Smooth muscle cell of the brain vasculature (primary cell): ENCODE data around the gene CHAF1A.

ENCODE experiments used
- DNase-seq: peaks from one replicate; pipeline ENCODE4 v3.0.0-alpha.2; 2012; ENCODE audit warnings: low read depth, low spot score

Gene CHAF1A

GRCh38 chr19:4402171-4403004, at the start of gene CHAF1A:
TSS of gene CHAF1A (plus strand) at chr19:4402640. CDS start at chr19:4402763, 123 bp downstream.
- peak; percentile 99 for DNase-seq

- DNase-seq = peak; percentile 49
These were observed 49.7 kb upstream of the CHAF1A start for GRCh38 chr19:4352701-4353121.

GRCh38 chr19:4354282-4354681, 48.2 kb upstream of the CHAF1A start:
- DNase-seq = no peak

GRCh38 chr19:4354897-4355296, 47.5 kb upstream of the CHAF1A start:
- no peak for DNase-seq

- DNase-seq = no peak
These were observed 45.2 kb upstream of the CHAF1A start for GRCh38 chr19:4357095-4357797.

- no peak for DNase-seq
These were observed 44.5 kb upstream of the CHAF1A start for GRCh38 chr19:4357921-4358326.

- DNase-seq = no peak
These were observed 43.5 kb upstream of the CHAF1A start for GRCh38 chr19:4358709-4359626.

GRCh38 chr19:4359627-4360000, 42.8 kb upstream of the CHAF1A start:
- DNase-seq = no peak

GRCh38 chr19:4360081-4360569, 42.3 kb upstream of the CHAF1A start:
- DNase-seq = no peak

GRCh38 chr19:4360641-4361151, 41.7 kb upstream of the CHAF1A start:
- no peak for DNase-seq

- no peak for DNase-seq
These were observed 41.0 kb upstream of the CHAF1A start for GRCh38 chr19:4361152-4362046.

- DNase-seq = no peak
These were observed 40.2 kb upstream of the CHAF1A start for GRCh38 chr19:4362101-4362828.

- DNase-seq = no peak
These were observed 39.5 kb upstream of the CHAF1A start for GRCh38 chr19:4362831-4363545.

GRCh38 chr19:4363571-4364304, 38.7 kb upstream of the CHAF1A start:
- DNase-seq = no peak

GRCh38 chr19:4365341-4365740, 37.1 kb upstream of the CHAF1A start:
- no peak for DNase-seq

- no peak for DNase-seq
These were observed 36.4 kb upstream of the CHAF1A start for GRCh38 chr19:4365791-4366665.

- no peak for DNase-seq
These were observed 35.6 kb upstream of the CHAF1A start for GRCh38 chr19:4366666-4367335.
